Measurements from ENCODE around the gene ITPKA.
A peak's percentile ranks its signal among the peaks of the same experiment; 100 is the strongest.

ITPKA gene

GRCh38 chr15:41490355-41490754 lies 3.3 kb upstream of the ITPKA start:
- H3K4me3 ChIP-seq (ENCODE audit: low read depth, low read length), result no peak overlapping the region
- TF ChIP-seq CTCF (IDR thresholded peaks at IDR 0.05; ENCODE audit: low read depth, low read length, missing control alignments), result no peak
- DNase-seq (ENCODE audit: low read depth), result peak; percentile 54

- TF ChIP-seq CTCF (IDR thresholded peaks at IDR 0.05; ENCODE audit: low read depth, low read length, missing control alignments), result no peak
- no peak overlapping the region for H3K4me3 ChIP-seq (ENCODE audit: low read depth, low read length)
- DNase-seq (ENCODE audit: low read depth), result no peak
These were observed 1.8 kb upstream of the ITPKA start for GRCh38 chr15:41491889-41492288.

- DNase-seq (ENCODE audit: low read depth), result no peak
- no peak for TF ChIP-seq CTCF (IDR thresholded peaks at IDR 0.05; ENCODE audit: low read depth, low read length, missing control alignments)
- peak overlapping the region; percentile 56 for H3K4me3 ChIP-seq (ENCODE audit: low read depth, low read length)
These were observed 973 bp upstream of the ITPKA start for GRCh38 chr15:41492597-41493204.

- no peak for DNase-seq (ENCODE audit: low read depth)
- TF ChIP-seq CTCF (IDR thresholded peaks at IDR 0.05; ENCODE audit: low read depth, low read length, missing control alignments), result no peak
These were observed 172 bp downstream of the ITPKA start for GRCh38 chr15:41493902-41494189.

GRCh38 chr15:41494190-41494921 lies 682 bp downstream of the ITPKA start:
- DNase-seq (ENCODE audit: low read depth), result no peak
- no peak for TF ChIP-seq CTCF (IDR thresholded peaks at IDR 0.05; ENCODE audit: low read depth, low read length, missing control alignments)
- peak overlapping the region; percentile 56 for H3K4me3 ChIP-seq (ENCODE audit: low read depth, low read length)

More at GRCh38 chr15:41493902-41494189, 172 bp downstream of the ITPKA start:
- H3K4me3 ChIP-seq (ENCODE audit: low read depth, low read length), result peak overlapping the region; percentile 56

GRCh38 chr15:41494922-41495735 lies 1.5 kb downstream of the ITPKA start:
- DNase-seq (ENCODE audit: low read depth), result no peak
- peak overlapping the region; percentile 56 for H3K4me3 ChIP-seq (ENCODE audit: low read depth, low read length)
- TF ChIP-seq CTCF (IDR thresholded peaks at IDR 0.05; ENCODE audit: low read depth, low read length, missing control alignments), result no peak
